ENCODE measurements around the gene DUSP14. TPM values are rescaled to one million over a fixed set of nuclear protein-coding genes. Genes with fewer than 3 reads are reported as not detected.
"Not testable (repeated sequence)": the region's sequence is repeated elsewhere in the genome, so short reads cannot be mapped to it uniquely, and the experiment has no call there.

Gene DUSP14
- total RNA-seq, 1 donor from 2014 or later: 22.4 TPM

DNA sequence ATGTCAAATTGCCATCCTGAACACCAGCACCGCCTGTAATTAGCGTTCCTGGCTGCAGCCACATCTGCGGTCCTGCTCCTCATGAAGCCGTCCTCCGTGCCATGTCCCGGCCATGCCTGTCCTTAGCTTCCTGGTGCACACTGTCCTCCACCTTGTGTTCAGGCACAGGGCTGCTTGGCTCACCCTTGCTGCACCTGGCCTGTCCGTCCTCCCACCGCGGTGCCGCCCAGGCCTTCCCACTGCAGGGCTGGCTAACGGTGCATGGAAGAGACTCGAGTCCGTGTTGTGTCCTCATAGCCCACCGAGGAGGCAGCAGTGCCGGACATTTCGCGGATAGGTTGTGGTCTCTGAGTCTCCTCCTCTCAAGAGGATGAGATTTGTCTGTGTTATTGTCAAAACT is 20.4 kb downstream of the DUSP14 start:
- no peak for DNase-seq (ENCODE audit: low spot score)
- intact Hi-C loops (cut with DNase I): no loop called here

- intact Hi-C loops (cut with DNase I); DNase-seq (ENCODE audit: low spot score): not testable (repeated sequence)
Measured at GRCh38 chr17:37511642-37512041, 22.0 kb downstream of the DUSP14 start.

GRCh38 chr17:37512442-37513068 is 22.9 kb downstream of the DUSP14 start:
- intact Hi-C loops (cut with DNase I): no loop called here
- no peak for DNase-seq (ENCODE audit: low spot score)

DNA sequence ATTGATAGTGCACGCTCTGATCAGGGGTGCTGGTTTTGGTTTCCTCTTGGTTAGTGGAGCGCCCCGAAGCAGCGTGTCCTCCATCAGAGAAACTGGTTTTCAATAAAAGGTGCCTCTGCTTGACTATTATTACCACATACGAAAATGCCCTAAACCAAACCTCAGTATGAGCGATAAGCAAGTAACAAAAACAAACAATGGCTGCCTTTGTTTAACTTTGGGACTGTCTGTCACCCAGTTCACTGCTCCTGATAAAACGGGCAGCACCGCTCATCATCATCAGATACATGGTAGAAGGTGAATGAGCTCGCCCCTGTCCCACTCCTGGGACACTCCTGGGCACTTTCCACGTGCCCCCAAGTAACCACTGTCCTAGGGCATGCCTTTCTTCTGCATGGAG is 24.0 kb downstream of the DUSP14 start:
- intact Hi-C loops (cut with DNase I): no loop called here
- no peak for DNase-seq (ENCODE audit: low spot score)

DNA sequence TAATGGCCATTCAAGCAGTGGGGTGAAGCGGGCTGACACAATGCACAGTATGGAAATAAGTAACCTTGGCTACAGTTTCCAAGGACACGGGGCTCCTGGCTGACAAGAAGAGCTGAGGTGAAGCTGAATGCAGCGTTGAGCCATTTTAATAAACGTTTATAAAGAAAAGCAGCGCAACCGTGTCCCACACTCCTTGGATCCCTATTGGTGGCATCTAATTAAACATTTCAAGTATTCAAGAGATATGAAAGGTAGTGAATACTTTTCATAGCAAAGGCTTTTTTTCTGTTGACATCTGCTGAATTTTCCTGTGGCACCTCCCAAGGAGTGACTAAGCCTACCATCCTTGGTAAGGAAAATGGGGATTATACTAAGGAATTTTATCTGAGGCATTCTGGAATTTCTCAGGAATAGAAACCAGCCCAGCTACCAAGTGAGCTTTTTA is 26.5 kb downstream of the DUSP14 start:
- intact Hi-C loops (cut with DNase I): no loop called here
- no peak for DNase-seq (ENCODE audit: low spot score)

DNA sequence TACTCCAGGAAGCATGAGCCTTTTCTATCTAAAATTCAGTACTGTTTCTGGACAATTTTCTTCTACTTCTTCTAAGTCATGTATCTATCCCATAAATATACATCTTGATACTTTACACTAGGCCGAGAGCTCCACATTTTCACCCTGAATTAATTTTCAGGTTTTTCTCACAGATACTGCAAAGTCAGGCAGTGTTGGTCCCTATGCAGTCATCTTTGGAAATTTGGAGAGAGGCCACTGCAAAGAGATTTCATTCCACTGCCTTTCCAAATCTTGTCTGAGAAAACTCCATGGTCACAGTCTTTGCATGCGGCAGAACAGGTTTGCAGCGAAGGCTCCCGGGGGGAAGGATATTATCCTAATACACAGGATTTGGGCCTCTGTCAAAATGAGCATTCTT is 28.2 kb downstream of the DUSP14 start:
- no peak for DNase-seq (ENCODE audit: low spot score)
- intact Hi-C loops (cut with DNase I): no loop called here

GRCh38 chr17:37518826-37519225 is 29.1 kb downstream of the DUSP14 start:
- no peak for DNase-seq (ENCODE audit: low spot score)
- intact Hi-C loops (cut with DNase I): no loop called here

DNA sequence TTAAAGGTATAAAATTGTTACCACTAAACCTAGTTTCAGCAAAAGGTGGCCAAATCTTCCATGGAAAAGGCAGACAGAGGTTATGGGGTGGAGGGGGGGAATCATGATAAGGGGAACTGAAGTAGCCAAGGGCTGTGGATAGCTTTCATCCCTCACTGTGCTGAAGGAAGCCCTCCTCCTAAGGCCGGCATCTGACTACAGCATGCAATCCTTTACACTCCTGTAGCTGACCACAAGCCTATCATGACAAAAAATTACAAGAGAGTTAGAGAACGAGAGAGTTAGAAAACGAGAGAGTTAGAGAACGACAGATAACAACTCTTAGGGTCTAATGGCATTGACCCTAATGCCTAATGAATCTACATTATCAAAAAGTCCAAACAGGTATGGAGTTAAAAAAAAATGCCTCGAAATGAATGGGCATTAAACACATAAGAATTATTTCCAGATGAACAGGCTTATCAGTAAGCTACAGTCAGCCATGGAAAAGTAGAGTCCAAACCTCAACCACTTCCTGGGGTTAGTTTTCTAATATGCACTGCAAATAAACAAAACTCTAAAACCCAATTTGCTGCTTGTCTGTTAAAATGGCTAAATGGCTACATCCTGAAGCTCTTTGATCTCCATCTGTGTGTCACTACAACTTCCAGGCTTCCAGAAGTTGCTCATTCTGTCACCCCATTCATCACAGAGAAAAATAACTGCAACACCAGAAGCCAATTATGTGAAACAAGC is 29.7 kb downstream of the DUSP14 start:
- intact Hi-C loops (cut with DNase I): no loop called here
- no peak for DNase-seq (ENCODE audit: low spot score)

DNA sequence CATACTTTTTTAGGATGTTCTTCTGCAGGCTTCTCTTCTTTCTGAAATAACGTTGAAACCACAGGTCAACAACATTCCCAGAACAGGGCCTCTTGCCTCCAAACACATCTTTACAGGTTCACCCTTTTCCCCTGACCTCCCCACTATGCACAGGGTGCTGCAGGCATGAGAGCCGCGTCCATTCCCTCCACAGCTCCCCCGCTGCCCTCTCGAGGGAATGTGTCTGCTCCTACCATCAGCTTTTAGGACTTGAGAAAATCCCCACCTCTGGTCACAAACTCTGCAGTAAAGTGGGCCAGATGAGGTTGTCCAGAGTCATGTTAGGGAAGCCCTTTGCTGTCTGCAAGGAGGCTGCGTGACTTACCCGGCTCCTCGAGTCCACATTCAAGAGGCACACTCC is 30.5 kb downstream of the DUSP14 start:
- DNase-seq (ENCODE audit: low spot score): no peak
- intact Hi-C loops (cut with DNase I): no loop called here

DNA sequence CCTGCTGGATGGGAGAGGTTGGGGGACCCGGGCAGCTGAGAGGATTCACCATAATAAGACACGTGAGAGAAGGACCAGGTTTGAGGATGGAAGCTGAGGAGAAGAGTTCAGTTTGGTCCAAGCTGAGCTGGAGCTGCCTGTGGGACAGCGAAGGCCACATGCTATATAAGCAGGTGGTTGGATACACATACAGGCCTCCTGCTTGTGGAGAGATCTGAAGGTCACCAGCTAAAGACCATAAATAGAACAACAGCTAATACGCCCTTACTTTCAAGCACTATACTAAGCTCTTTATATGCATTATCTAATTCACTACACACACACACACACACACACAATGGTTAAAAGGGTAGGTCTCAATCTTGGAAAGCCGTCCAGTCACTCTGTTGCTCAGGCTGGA is 32.1 kb downstream of the DUSP14 start:
- DNase-seq (ENCODE audit: low spot score): no peak
- intact Hi-C loops (cut with DNase I): no loop called here

- DNase-seq (ENCODE audit: low spot score): no peak
- intact Hi-C loops (cut with DNase I): no loop called here
Measured at GRCh38 chr17:37523715-37524219, 34.1 kb downstream of the DUSP14 start.

- intact Hi-C loops (cut with DNase I): no loop called here
- no peak for DNase-seq (ENCODE audit: low spot score)
Measured at GRCh38 chr17:37527249-37527851, 37.7 kb downstream of the DUSP14 start.

DNA sequence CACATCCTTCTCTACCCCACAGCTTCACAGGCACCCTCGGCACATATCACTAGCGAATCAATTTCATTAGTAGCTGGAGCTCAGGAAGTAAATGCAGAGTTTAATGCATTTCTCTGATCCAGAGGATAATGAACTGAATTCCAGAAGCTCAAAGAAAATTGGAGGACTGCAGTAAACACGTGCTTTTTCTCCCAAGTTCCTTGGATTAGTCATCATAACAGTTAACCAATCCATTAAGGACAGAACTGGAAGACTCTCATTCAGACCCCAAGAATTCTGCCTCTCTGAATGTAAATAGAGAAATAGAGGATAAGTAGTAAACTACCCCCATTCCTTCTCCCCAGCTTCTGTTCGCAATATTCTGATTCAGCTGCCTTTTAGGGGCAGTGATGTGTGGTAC is 40.7 kb downstream of the DUSP14 start:
- no peak for DNase-seq (ENCODE audit: low spot score)
- intact Hi-C loops (cut with DNase I): no loop called here

DNA sequence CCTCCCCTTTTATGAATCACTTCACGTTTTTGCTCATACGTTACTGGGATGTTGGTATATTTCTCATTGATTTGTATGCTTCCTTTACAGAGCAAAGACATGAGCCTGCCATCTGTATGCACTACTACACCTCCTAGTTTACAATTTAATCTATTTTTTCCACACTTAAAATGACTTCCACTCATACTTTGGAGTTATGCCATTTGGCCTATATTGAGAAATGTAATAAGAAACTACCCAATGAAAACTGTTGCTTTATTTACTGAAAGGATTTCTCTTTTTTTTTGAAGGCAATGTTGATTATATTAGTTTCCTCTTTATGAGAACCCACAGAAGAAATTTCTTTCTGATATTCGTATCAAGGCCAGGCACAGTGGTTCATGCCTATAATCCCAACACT is 43.1 kb downstream of the DUSP14 start:
- intact Hi-C loops (cut with DNase I): no loop called here
- DNase-seq (ENCODE audit: low spot score): no peak

GRCh38 chr17:37535906-37536305 is 46.2 kb downstream of the DUSP14 start:
- intact Hi-C loops (cut with DNase I): no loop called here
- no peak for DNase-seq (ENCODE audit: low spot score)

DNA sequence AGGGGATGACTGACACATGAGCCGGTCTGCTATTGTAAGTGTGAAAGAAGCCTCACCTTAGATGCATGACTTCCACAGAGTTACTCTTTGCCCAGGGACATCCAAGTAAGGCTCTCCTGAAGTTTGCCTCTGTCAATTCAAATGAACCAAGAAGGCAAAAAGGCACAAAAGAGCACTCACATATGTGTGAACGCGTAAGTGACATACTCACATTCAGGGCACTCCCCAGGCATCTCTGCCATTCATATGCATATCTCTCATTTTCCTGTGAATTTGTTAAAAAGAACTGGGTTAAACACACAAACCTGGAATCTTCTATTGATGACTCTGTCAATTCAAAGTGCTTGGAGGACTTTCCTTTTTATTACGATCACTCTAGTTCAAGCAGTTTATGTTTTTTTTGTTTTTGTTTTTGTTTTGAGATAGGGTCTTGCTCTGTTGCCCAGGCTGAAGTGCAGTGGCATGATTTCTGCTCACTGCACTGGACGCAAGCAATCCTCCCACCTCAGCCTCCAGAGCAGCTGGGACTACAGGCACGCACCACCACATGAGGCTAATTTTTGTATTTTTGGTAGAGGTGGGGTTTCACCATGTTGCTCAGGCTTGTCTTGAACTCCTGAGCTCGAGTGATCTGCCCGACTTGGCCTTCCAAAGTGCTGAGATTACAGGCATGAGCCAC is 49.4 kb downstream of the DUSP14 start:
- intact Hi-C loops (cut with DNase I): no loop called here
- no peak for DNase-seq (ENCODE audit: low spot score)

DNA sequence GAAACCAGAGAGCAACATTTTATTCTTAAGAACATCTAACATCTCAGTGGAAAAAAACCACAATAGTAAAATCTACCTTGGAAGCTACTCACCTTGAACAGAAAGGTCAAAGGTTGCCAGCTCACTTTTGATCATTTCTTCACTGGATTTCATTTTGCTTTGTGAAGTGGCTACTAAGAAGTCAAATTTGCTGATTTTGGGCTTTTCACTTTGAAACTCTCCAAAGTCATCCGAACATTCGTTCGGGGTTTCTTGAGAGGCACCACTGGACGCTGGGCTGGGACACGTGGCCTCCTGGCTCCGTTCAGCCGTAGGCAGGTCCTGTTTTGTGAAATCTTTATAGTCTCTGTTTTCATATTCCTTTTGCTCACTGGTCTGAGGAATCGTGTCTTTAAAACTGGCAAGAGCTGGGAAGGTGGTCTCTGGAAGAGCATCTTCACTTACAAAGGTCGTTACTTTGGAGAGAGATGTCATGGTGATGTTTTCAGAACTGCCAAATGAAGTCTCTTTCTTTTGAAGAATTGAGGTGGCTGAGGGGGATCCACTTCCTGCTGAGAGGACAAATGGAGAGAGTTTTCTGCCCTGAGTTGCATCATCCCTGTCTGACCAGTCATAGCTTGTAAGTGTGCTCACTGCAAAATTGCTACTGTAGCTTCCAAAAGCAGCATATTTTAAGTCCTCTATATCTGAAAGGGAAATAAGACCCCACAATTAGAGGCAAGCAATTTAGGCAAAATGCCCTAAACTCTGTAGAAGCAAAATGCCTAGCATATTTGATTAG is 52.4 kb downstream of the DUSP14 start:
- no peak for DNase-seq (ENCODE audit: low spot score)
- intact Hi-C loops (cut with DNase I): no loop called here

DNA sequence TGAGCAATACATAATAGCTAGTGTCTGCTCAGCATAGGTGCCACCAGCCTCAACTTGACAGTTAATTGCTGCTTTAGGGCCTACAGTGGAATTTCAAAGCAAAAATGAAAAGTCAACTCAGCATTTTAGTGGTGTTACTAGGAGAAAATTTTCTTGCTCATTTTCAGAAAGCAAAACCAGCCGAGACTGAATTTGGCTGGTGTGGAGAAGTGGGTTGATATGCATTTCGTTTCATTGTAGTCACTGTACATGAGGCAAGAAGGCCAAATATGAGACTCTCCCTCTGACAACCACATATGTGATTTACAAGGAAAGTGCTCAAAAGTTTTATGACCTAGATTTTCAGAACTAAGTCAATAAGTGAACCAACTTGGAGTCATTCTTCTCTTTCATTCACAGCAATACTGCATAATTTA is 54.0 kb downstream of the DUSP14 start:
- intact Hi-C loops (cut with DNase I): no loop called here

GRCh38 chr17:37545486-37545885 is 55.8 kb downstream of the DUSP14 start:
- DNase-seq (ENCODE audit: low spot score): no peak
- intact Hi-C loops (cut with DNase I): no loop called here

More for the DNA sequence above, 54.0 kb downstream of the DUSP14 start:
- DNase-seq (ENCODE audit: low spot score): no peak

DNA sequence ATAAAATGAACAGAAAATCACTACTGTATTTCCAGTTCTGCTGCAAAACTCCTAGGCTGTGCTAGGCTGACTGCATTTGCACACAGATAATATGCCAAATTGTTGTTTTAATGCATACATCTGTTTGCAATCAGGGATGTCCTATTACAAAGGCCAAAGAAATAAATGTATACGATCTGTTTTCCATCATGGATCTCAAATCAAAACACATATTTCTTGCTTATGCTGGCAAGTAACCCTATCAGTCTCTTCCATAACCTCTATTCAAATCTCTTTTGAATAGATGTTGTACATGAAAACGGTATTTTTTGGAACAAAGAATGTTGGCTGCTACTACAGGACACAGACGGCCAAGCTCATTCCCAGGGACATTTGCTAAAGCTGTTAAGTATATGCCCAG is 56.6 kb downstream of the DUSP14 start:
- no peak for DNase-seq (ENCODE audit: low spot score)
- intact Hi-C loops (cut with DNase I): no loop called here
